Medulla oblongata (tissue), 1 donor: Measurements from ENCODE around the gene C1R.
"Not testable (repeated sequence)": the region's sequence is repeated elsewhere in the genome, so short reads cannot be mapped to it uniquely, and the experiment has no call there.

Source experiments
- DNase-seq: peaks from one replicate; pipeline ENCODE4 v3.0.0-alpha.2; 2015; ENCODE audit errors: extremely low spot score

The C1R gene

DNA sequence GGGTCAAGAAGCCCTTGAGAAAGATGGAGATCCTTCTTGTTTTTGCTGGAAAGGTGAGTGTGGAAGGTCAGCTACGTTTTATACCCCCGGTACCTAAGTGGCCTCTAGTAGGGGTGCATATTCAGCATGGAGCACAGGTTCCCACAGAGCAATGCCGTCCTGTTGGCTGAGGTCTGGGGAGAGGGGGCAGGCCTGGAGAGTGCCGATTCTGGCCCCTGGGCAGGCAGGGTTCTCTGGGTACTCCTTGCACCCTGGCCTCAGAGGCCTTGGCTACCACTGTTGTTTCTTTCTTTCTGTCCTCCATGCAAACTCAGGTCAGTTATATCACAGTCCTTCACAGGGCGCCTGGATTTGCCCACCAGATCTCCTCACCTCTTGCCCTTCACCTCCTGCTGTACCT is 27.9 kb upstream of the C1R start:
- no peak for DNase-seq

- DNase-seq = no peak
Observed at GRCh38 chr12:7118881-7119280, 26.6 kb upstream of the C1R start.

- DNase-seq = no peak
Observed at GRCh38 chr12:7117670-7118069, 25.4 kb upstream of the C1R start.

DNA sequence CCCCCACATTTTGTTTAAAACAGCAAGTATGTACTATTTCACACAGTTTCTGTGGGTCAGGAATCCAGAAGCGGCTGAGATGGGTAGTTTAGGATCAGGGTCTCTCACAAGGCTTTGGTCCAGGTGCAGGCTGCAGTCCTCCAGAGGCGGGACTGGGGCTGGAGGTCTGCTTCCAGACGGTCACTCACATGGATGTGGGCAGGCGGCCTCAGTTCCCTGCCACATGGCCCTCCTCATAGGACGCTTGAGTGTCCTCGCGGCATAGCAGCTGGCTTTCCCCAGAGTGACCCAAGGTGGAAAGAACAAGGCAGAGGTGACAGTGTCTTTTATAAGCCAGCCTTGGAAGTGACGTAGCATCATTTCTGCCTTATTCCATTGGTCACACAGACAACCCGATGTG is 24.7 kb upstream of the C1R start:
- no peak for DNase-seq

GRCh38 chr12:7116196-7116595 is 24.0 kb upstream of the C1R start:
- DNase-seq = no peak

DNA sequence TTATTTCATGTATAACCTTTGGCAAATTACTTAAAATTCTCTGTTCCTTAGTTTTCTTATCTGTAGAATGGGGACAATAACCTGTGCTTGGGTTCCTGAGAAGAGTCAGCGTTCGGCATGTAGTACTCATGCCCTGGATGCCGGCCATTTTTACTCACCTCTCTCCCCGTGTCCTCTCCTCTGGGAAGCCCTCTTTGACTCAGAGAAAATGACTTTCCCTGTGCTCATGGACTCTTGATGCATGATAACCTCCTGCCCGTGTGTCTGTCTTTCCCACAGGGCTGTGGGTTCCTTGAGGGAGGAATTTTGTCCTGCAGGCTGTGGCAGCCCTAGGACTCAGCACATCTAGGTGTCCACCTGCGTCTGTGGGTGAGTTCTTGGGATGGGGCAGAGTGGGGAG is 22.6 kb upstream of the C1R start:
- no peak for DNase-seq

DNA sequence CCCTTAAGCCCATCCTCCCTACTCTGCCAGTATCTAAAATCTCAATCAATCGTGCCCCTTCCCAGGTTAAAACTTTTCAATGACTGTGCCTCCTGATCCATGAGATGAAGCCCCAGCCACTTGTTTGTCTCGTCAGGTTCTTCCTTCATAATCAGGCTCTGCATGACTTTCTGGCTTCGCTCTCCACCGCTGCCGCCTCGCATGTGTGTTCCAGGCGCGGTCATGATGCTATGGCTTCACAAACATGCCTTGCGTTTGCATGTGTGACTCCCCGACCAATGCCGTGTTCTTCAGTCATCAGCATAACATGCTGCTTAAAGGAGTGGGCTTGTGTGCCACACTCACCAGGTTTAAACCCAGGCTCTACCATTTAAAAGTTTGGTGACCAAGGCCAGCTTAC is 21.8 kb upstream of the C1R start:
- DNase-seq = no peak

GRCh38 chr12:7113389-7113871 is 21.2 kb upstream of the C1R start:
- peak; percentile 27 for DNase-seq

DNA sequence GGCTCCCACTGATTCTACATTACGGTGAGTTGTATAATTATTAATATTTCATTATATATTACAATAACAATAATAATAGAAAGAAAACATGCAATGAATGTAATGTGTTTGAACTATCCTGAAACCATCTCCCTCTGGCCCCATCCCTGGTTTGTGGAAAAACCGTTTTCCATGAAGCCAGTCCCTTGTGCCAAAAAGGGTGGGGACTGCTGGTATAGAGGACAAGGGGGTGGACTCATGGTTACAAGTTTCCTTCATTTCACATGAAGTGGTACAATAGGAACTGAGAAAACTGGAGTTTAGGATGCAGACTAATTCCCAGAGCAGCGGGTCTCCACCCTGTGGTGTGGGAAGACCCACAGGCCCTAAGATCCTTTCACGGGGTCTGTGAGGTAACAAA is 19.8 kb upstream of the C1R start:
- no peak for DNase-seq

DNA sequence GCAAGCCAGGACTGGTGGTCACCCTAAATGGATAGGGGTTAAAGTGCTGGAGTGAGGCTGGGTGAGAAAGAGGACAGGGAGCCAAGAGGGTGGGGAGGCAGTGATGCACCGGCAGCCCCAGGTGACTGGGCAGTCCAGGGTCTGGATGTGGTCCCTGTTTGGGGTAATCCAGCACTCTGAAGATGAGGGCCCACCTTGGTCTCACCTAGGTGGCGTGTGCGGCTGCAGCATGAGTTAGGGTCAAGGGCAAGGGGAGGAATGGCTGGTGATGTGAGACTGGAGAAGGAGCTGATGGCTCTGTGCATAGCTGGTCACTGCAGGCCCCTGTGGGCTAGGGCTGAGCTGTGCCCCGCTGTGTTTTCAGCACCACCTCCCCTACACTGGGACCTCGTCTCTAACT is 18.4 kb upstream of the C1R start:
- DNase-seq = no peak

- DNase-seq = no peak
Observed at GRCh38 chr12:7109572-7109920, 17.3 kb upstream of the C1R start.

DNA sequence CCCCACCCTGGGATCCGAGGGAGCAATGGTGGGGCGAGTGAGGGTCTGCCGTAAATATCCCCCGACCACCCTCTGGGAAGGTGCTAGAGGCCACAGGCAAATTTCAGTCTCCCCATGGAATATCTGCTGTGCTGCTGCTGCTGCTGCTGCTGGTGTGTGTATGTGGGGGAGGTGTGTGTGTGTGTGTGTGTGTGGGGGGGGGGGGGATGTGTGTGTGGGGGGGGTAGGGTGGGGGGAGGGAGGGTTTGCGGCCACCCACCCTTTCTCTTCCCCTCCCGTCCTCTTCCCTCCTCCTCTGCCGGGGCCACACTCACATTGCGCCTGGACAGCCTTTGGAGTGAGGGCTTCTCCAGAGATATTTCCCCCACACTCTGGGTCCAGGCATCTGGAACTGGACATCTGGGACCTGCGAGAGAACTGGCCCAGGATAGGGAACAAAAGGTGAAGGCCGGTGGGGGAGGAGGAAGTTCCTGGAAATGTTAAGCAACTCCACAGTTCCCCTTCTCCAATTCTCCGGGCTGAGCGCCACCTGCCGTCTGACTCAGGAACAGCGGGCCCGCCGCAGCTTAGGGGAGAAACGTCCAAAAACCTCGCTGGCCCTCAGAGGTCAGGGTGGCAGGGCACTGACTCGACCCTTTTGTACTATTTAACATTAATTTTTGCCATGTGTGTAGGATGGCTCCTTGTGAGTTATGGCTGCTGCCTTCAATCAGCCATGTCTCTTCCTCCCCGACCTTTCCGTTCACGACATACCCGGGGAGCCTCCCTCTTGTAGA is 16.7 kb upstream of the C1R start, which contains the start of gene C1RL:
C1RL (minus strand) TSS at position 419 of the 776 bp plus-strand sequence; CDS start at position 385, 34 bp downstream.
- peak; percentile 83 for DNase-seq

- peak; percentile 10 for DNase-seq
Observed at GRCh38 chr12:7108003-7108795, 16.0 kb upstream of the C1R start.

- no peak for DNase-seq
Observed at GRCh38 chr12:7107636-7108002, 15.4 kb upstream of the C1R start.

DNA sequence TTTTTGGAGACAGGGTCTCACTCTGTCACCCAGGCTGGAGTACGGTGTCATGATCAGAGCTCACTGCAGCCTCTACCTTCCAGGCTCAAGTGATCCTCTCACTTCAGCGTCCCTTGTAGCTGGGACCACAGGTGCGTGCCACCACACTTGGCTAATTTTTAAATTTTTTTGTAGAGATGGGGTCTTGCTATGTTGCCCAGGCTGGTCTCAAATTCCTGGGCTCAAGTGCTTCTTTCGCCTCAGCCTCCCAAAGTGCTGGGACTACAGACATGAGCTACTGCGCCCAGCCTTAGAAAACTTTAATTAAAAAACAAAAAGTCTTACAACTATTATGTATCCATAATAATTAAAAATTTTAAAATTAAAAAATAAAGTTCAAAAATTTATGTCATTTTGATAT is 14.9 kb upstream of the C1R start:
- DNase-seq = not testable (repeated sequence)

DNA sequence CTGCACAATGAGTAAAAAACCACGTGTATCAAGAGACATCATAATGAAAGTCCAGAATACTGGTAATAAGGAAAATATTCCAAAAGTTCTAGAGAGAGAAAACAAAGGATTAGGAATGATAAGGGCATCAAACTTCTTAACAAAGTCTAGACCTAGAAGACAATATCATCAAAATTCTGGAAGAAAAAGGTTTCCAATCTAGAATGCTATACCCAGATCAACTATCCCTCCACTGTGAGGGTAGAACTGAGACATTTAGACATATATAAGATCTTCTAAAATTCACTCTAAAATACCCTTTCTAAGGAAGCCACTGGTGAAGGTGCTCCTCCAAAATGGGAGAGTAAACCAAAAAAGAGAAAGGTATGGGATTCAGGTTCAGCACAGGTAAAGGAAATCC is 13.8 kb upstream of the C1R start:
- DNase-seq = no peak

- DNase-seq = no peak
Observed at GRCh38 chr12:7103837-7104584, 11.8 kb upstream of the C1R start.

DNA sequence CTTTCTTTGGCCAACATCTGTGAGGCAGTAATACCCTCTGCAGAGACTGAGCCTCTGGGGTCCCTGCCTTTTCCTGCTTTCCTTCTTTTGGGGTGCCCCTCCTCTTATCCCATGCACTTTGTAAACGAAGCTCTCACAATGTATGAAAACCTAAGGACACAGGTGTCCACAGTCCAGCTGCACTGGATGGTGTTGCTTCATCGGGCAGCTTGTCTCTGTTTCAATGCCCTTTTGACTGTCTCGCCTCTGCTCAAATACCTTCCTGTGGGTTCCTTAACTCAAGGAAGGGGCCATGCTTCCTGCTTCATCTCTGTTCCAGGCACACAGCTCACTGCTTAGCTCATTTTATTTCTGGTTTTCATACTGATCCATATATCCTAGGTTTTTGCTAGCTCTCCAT is 10.3 kb upstream of the C1R start:
- no peak for DNase-seq

- no peak for DNase-seq
Observed at GRCh38 chr12:7101694-7102131, 9.5 kb upstream of the C1R start.

DNA sequence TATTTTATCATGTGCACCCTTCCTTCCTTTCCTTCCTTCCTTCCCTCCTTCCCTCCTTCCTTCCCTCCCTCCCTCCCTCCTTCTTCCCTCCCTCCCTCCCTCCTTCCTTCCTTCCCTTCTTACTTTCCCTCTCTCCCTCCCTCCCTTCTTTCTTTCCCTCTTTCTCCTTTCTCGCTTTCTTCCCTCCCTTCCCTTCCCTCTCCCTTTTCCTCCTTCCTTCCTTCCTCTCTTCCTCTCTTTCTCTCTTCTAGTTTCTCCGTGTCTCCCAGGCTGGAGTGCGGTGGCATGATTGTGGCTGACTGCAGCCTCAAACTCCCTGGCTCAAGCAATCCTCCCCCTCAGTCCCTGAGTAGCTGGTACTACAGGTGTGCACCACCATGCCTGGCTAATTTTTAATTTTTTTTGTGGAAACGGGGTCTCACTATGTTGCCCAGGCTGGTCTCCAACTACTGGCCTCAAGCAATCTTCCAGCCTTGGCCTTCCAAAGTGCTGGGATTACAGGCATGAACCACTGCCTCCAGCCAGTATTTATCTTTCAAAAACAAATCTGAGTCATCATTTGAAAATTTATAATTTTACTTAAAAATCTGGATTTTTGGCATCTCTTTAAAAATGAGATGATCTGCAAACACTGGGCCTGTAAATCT is 8.9 kb upstream of the C1R start:
- no peak for DNase-seq

DNA sequence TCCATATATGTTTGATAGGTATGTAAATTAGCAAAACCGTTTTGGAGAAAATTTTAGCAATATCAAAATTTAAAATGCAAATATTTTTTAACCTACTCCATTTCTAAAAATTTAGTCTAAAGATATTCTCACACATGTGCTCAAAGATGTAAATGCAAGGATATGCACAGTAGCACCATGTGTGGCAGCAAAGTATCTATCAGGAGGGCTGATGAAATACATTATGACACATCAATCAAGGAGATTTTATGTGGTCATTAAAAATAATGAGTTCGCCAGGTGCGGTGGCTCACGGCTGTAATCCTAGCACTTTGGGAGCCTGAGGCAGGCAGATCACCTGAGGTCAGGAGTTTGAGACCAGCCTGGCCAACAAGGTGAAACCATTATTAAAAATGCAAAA is 8.0 kb upstream of the C1R start:
- no peak for DNase-seq
